ENCODE data around the gene GLOD5.

GLOD5 gene

GRCh38 chrX:48761674-48762471, at the start of gene GLOD5:
TSS of gene GLOD5 (plus strand) at chrX:48761747. CDS start at chrX:48761791, 44 bp downstream.
- DNase-seq (ENCODE audit: low read depth) = peak; percentile 7
- peak; percentile 25; the same call in 1 of the 2 replicates for TF ChIP-seq CTCF (conservative IDR thresholded peaks at IDR 0.05; ENCODE audit: low read length)
- no peak within 1 kb of the TSS for H3K4me3 ChIP-seq (ENCODE audit: low read length)

DNA sequence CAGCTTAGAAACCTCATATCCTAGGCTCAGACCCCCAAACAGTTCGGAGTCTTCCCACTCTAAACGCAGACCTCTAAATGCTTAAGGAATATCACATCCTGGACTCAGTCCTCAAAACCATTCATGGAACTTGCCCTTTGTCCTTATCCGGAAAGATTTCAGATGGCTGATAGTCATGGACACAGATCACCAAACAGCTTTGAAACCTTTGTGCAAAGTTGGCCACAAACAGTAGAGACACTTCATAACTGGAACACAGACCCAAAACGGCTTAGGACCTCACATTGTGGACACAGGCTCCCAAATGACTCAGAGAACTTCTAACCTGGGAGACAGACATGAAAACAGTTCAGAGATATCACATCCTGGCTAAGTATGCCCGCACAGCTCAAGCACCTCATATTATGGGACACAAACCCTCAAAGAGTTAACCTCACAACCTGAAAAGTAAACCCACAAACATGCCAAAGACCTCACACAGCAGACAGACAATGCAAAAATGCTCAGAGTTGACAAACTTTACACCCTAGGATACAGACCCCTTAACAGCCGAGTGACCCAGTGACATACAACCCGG, 49.5 kb upstream of the GLOD5 start:
- no peak overlapping the region for H3K4me3 ChIP-seq (ENCODE audit: low read length)
- no peak for TF ChIP-seq CTCF (conservative IDR thresholded peaks at IDR 0.05; ENCODE audit: low read length)
- DNase-seq (ENCODE audit: low read depth) = no peak

- no peak for TF ChIP-seq CTCF (conservative IDR thresholded peaks at IDR 0.05; ENCODE audit: low read length)
- no peak for DNase-seq (ENCODE audit: low read depth)
- H3K4me3 ChIP-seq (ENCODE audit: low read length) = no peak overlapping the region
Measured at GRCh38 chrX:48713847-48714246, 47.7 kb upstream of the GLOD5 start.

DNA sequence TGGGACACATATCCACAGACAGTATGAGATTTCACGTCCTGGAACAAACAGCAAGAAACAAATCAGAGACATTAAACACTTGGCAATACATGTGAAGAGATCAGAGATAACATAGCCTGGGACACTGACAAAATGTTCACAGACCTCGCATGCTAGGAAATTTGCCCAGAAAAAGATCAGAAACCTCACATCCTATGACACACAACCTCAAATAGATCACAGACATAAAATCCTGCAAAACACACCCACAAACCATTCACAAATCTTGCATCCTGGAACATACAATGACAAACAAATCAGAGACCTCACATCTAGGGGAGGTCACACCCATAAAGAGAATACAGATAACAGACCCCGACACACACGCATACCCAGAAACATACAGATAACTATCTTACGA, 47.0 kb upstream of the GLOD5 start:
- TF ChIP-seq CTCF (conservative IDR thresholded peaks at IDR 0.05; ENCODE audit: low read length) = no peak
- H3K4me3 ChIP-seq (ENCODE audit: low read length) = no peak overlapping the region
- peak; percentile 33 for DNase-seq (ENCODE audit: low read depth)

GRCh38 chrX:48715072-48715471, 46.5 kb upstream of the GLOD5 start:
- no peak overlapping the region for H3K4me3 ChIP-seq (ENCODE audit: low read length)
- TF ChIP-seq CTCF (conservative IDR thresholded peaks at IDR 0.05; ENCODE audit: low read length) = no peak
- peak; percentile 69 for DNase-seq (ENCODE audit: low read depth)

GRCh38 chrX:48715876-48716502, 45.6 kb upstream of the GLOD5 start:
- H3K4me3 ChIP-seq (ENCODE audit: low read length) = no peak overlapping the region
- DNase-seq (ENCODE audit: low read depth) = no peak
- TF ChIP-seq CTCF (conservative IDR thresholded peaks at IDR 0.05; ENCODE audit: low read length) = no peak
